Measurements from ENCODE around the gene SYNDIG1.

SYNDIG1 gene

DNA sequence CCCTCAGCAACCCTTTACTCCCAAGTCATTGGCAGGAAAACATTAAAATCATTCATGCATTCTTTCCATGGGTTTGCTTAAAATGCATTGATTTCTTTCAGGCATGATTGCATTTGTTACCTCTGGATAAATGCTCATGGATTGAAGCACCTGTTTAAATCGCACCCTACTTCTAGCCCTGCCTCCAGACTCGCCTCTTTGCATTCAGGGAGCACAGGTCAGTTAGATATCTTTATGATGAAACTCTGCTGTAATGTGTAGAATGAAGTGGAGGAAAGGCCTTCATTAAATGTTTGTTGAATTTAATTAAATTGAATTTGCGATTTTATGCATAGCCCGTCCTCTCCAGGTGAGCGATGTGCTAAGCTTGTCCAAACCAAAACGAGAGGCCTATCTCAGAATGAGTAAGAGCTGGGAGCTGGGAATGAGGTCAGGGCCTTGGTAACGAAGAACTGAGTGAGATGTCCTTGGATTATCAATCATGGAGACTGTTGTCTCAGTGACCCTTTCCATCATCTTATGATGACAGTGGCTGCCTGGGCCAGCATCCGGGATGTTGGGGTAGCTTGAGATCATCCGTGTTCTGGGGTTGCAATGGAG, 210.1 kb downstream of the SYNDIG1 start:
- no peak for DNase-seq

DNA sequence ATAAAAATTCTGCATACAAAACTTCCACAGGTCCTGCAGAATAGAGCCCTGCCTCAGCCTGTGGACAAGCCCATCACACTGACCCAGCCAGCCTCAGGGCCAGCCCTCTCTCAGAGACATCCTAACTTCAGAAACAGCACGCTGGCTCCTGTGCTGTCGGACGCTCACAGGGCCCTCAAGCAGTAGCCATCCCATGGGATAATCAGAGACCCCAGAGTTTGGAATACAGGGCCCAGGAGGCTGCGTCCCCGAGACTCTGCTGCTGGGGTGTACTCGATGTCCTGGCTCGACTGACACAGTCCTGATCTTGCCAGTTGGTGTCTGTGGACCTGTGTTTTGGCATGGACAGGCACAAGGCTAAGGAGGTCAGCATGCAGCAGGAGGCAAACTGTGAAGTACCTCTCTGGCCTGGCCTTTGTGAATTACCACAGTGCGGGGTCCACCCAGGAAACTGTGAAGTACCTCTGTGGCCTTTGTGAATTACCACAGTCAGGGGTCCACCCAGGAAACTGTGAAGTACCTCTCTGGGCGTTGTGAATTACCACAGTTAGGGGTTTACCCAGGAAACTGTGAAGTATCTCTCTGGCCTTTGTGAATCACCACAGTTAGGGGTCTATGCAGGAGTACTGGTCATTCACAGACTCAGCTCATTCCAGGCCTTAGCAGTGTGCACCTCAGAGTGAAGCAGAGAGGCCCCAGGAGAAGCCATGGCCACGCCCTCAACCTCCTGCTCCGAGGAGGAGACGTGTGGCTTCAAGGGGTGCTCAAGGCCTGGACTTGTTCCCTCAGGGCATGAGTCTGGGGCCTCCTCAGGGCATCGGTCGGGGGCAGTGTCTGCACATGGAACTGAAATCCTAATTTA, 212.4 kb downstream of the SYNDIG1 start:
- DNase-seq: no peak

- no peak for DNase-seq
Measured at GRCh38 chr20:24682496-24682985, 213.1 kb downstream of the SYNDIG1 start.

GRCh38 chr20:24683676-24684075, 214.2 kb downstream of the SYNDIG1 start:
- DNase-seq: no peak

GRCh38 chr20:24684421-24684871, 215.0 kb downstream of the SYNDIG1 start:
- no peak for DNase-seq

DNA sequence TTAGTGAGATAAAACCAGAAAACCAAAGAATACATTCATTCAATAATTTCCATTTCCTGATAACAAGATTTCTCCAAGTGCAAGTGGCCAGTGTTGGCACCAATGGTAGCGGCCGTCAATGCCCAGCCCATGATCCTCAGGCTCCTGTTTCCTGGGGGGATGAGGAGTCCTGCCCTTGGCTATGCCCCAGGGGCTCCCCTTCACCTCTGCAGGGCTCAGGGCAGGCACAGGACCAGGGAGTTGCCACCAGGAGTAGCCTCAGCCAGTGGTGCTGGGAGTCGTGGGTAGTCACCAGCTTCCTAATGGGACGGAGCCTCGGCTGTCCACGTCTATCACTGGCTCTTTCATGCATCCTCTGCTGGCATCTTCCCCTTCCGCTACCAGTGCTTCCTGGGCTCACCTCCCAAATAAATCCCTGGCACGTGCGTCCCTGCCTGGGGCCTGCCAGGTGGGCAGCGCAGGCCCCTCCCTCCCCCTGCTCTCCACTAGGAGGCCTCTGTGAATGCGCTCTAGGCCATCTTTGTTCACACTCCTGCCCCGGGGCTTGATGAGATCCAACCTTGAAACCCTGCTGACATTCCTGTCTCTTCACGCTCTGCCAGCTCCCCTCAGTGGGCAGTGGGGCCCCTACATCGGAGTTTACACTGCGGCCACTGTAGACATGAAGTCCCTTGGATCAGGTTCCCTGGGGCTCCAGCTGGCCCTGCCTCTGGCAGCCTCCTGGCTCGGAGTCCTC, 215.7 kb downstream of the SYNDIG1 start:
- no peak for DNase-seq

DNA sequence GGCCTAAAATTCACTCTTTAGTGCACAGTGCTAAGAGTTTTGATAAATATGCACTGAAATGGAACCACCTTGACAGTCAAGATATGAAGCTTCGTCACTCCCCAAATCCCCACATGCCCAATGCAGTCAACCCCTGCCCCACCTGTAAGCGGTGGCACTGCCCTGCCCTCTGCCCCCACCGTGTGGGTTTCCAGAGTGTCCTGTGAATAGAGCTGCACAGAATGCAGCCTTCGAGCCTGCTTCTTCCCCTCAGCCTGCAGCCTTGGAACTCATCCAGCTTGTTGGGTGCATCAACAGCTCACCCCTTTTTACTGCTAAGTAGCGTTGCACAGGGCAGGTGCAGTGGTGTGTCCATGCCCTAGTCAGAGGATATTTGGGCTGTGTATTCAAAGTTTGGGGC, 216.3 kb downstream of the SYNDIG1 start:
- DNase-seq: no peak

GRCh38 chr20:24686156-24686555, 216.7 kb downstream of the SYNDIG1 start:
- no peak for DNase-seq

DNA sequence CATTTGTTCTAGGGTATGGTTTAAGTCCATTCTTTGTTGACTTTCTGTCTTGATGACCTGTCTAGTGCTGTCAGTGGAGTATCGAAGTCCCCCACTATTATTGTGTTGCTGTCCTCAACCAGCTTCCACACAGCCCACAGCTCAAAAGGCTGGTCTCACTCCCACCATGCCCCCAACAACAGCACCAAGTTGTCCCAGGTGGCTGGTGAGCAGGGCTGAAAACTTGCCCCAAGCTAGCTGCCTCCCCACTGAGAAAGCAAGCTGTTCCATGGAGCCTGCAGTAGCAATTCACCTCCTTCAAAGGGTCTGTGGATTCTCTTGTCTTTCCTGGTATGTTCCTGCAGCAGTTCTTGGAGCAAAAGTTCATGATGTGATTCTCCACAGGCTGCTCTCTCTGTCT, 221.0 kb downstream of the SYNDIG1 start:
- no peak for DNase-seq

DNA sequence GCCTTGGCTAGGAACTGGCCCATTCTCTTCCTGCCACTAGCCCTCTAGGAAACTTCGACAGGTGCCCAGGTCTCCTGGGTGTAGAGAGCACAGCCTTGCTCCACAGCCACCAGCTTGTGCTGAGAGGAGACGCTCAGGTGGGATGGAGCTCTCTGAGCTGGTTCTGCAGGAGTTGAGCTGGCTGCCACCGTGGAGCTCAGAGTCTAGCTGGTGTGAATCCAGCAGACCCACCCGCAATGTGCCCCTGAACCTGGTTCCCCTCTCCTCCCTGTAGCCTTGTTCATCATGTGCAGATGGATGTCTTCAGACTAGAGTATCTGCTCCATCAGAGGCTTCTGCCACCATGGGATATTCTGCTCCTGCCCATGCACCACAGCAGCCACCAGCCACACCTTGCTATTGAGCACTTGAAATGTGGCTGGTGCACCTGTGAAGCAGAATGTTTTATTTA, 222.5 kb downstream of the SYNDIG1 start:
- DNase-seq: no peak

GRCh38 chr20:24692446-24693200, 223.2 kb downstream of the SYNDIG1 start:
- DNase-seq: no peak

DNA sequence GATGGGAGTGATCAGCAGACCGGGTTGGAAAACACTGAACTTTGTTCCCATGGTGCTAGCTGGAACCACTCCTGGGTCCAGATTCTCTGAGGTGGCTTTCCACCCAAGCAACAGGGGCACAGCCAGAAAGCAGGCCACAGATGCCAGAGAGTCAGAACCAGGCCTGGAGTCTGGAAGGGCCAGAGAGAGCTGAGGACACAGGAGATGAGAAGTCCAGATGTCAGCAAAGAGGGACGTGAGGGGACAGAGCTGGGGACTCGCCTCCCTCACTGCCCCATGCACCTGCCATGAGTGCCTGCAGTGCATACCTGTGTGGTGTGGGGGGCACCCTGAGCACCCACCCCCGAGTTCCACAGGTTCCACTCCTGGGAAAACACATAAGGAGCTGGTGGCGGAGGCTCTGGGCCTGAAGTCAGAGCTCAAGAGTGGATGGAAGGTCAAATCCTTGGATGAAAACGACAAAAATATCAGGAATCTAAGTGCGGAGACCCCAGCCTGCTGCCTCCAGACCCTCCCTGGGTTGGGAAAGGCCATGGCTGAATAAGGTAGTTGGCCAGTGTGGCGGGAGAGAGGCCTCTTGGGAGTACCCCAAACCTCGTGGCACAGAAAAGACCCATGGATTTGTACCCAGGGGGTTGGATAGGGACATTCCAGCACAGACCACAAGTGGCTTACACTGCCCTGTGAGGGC, 224.2 kb downstream of the SYNDIG1 start:
- DNase-seq: no peak

- DNase-seq: no peak
Measured at GRCh38 chr20:24694157-24694726, 224.8 kb downstream of the SYNDIG1 start.

GRCh38 chr20:24694727-24695528, 225.5 kb downstream of the SYNDIG1 start:
- no peak for DNase-seq

GRCh38 chr20:24695529-24696225, 226.2 kb downstream of the SYNDIG1 start:
- DNase-seq: no peak

DNA sequence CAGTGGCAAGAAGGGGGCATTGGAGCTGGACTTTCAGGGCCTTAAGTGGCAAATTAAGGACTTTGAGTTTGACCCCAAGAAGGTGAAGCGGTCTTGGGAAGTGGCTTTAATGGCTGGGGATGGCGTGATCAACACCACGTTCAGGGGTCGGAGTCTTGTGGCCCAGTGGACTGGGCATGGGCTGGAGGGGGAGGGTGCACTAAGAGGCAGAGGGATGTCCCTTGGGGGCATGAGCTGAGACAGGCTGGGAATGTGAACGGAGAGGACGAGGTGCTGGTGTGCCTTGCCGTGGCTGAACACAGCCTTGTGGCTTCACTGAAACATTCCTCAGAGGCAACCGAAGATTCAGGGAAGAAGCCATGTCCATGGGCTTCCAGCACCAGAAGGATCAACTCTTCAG, 227.0 kb downstream of the SYNDIG1 start:
- DNase-seq: no peak

DNA sequence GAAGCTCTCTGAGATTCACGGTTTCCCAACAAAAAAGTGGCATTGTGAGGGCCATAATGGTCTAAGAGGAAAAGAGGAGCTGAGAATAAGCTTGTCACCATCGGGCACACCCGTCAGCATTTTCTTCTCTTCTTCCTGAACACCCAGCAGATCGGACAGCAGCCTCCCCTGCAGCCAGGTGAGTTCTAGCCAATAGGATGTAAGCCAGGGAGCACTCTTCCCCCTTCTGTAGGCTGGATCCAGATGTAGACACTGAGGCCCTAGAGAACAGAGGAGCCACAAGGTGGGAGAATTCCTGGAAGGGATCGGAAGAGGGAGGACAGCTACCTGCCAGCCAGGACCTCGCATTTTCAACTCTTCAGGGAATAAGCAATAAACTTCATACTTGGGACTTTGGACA, 228.0 kb downstream of the SYNDIG1 start:
- DNase-seq: no peak

GRCh38 chr20:24698189-24698588, 228.8 kb downstream of the SYNDIG1 start:
- DNase-seq: no peak

DNA sequence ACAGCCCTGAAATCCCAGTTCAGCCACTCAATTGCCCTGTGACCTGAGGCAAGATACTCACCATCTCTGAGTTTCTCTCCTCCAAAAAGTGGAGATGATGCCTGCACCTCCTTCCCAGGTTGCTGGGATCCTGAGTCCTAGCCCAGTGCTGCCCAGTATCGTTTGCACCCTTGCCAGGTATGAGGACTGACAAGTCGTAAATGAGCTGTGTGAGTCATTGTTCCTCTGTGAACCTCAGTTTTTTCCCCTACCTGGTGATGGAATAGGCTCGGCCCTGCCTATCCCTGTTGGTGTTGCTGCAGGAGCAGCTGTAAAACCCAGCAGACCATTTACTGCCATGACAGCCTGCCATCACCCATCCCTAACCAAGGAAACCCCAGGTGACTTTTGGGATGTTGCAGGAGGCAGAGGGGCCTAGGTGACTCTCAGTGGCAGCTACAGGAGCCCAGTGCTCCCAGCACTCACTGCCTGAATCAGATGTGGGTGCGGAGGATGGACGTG, 229.3 kb downstream of the SYNDIG1 start:
- DNase-seq: no peak
